Measurements from ENCODE around the gene RBP3.

RBP3 gene

DNA sequence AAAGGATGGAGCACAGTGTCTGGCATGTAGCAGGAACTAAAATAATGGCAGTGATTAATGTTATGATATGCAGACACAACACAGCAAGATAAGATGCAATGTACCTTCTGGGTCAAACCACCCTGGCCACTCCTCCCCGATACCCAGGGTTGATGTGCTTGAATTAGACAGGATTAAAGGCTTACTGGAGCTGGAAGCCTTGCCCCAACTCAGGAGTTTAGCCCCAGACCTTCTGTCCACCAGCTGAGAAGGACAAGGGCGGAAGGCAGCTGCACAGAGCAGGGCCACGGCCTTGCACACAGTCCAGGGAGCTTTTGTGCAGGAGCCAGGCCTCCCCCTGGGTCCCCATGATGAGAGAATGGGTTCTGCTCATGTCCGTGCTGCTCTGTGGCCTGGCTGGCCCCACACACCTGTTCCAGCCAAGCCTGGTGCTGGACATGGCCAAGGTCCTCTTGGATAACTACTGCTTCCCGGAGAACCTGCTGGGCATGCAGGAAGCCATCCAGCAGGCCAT, at the start of gene RBP3:
Gene RBP3 (plus strand): TSS at position 226 of the 514 bp plus-strand sequence. CDS start 122 bp downstream, at position 348.
- no peak for DNase-seq (ENCODE audit: low read depth in 2 of 2)

DNA sequence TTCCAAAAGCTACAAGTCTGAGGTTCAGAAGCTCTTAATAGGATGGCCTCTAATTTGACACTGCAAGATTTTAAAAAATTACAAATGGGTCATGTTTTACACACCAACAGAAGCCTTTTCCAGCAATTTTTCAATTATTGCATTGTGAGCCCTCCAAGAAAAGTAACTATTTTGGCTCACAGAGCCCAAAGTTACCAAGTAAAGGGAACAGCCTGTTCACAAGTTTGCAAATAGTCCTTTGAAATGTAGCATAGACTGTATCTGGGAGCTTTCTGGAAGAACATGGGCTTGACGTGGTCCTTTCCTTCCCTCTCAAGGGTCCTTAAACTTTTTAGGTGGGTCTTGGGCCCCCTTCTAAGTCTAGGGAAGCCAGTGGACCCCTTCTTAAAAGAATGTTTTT, 49.4 kb upstream of the RBP3 start:
- no peak for DNase-seq (ENCODE audit: low read depth in 2 of 2)

DNA sequence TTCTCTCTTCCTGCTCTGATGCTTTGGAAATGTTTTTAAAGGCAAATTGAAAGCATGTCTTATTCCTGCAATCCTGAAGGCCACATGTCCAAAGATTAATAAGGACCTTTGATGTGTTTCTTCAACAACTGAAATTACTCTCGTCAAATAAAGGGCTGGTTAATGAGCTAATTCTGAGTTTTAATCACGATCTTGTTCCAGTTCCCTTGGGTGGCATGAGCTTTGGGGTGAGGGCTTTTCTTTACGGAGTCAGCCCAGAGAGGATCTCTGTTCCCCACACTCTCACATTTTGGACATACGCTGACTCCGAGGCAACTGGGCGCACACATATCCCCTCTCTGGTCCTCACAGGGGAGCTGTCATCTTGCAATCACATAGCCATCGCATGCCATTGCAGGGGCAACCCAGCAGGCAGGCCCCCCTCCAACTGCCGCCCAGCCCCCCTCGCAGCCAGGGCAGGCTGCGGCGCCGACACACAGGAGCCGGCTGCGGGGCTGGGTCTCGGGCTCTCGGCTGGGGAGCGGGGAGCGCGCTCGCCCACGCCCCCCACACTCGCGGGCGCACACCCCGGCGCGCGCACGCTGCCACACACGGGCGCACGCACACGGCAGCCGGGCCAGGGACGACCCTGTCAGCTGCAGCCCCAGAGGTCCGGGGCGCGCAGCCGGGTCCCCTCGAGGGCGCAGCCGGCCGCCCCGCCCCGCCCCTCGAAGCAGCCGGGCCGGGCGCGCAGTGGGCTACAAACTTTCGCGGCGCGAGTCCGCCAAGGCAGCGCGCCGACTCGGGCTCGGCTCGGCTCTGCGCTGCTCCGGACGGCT, 48.3 kb upstream of the RBP3 start, which contains the start of gene GDF10:
Gene GDF10 (plus strand): TSS at position 587 of the 818 bp plus-strand sequence. CDS start 455 bp downstream, outside the sequence.
- no peak for DNase-seq (ENCODE audit: low read depth in 2 of 2)

DNA sequence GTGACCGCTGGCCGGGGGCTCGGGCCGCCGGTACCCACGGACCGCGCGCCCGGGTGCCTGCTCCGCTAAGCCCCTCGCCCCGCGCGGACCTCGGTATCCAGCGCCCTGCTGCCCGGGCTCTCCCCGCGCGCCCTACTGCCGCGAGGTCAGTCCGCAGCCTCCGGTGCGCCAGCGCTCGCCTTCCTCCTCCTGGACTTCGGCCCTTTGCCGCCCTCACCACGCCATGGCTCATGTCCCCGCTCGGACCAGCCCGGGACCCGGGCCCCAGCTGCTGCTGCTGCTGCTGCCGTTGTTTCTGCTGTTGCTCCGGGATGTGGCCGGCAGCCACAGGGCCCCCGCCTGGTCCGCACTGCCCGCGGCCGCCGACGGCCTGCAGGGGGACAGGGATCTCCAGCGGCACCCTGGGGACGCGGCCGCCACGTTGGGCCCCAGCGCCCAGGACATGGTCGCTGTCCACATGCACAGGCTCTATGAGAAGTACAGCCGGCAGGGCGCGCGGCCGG, 47.7 kb upstream of the RBP3 start:
- DNase-seq (ENCODE audit: low read depth in 2 of 2): no peak

DNA sequence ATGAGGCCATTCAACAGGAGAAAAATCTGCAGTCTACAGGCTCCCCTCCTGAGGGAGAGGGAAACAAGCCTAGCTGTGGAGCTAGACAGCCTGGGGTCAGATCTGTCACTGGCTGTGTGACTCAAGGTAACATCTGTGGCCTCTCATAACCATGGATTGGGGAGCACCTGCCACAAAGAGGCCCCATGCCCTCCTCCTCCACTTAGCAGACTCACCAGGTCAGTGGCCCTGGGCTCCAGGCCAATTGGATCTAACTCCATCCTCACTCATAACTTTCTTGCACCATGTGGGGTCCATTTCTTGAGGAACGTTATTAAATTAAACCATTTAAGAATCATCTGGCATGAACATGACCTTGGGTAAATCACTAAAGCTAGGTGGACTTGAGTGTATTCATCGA, 46.3 kb upstream of the RBP3 start:
- DNase-seq (ENCODE audit: low read depth in 2 of 2): no peak

DNA sequence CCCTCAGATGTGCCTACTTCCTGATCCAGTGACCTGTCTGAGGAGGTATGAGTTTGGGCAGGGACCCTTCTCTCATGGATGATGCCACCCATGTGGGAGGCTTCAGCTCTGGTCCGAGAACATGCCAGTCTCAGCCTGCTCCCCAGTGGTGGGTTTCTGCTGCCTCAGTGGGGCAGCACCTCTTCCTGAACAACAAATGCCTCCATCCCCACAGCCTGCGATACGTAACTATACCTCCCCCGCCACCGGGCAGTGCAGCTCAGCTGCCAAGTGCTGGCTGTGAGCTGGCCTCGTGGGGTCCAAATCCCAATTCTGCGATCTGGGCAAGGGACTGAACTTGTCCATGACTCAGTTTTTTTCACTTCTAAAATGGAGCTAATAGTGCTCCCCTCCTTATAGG, 45.1 kb upstream of the RBP3 start:
- no peak for DNase-seq (ENCODE audit: low read depth in 2 of 2)

DNA sequence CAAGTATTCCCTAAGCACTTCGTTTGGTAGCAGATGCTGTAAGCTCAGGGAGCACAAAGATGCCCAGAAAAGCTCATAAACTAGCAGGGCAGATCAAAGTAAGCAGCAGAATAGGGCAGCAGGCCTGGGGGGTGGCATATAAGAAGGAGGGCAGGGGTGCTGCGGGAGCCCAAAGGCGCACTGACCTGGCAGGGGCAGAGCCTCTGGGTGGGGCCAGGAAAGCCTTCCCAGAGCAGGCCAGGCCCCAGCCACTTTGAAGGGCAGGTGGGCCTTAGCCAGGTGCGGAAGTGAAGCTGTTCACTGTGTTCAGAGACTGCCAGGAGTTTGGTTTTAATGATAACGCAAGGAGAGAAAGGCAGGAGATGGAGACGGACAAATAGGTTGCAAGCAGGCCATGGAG, 44.3 kb upstream of the RBP3 start:
- no peak for DNase-seq (ENCODE audit: low read depth in 2 of 2)

DNA sequence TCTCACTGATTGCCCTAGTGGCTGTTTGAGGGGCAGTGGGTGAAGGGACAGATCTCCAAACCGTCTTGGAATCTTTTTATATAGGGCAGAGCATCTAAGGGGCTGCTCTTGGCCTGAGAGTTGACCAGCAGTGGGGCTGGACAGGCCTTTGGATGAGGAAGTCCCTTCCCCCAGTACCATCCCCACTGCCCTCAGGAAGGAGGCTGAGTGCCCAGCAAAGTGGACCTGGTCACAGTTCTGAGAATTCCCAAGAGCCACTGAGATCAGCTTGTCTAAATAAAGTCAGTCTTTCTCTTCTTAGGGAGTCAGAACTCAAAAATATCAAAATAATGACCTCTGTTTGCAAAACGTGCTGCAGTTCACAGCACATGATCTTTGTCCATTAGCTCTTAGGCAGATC, 42.6 kb upstream of the RBP3 start:
- no peak for DNase-seq (ENCODE audit: low read depth in 2 of 2)

DNA sequence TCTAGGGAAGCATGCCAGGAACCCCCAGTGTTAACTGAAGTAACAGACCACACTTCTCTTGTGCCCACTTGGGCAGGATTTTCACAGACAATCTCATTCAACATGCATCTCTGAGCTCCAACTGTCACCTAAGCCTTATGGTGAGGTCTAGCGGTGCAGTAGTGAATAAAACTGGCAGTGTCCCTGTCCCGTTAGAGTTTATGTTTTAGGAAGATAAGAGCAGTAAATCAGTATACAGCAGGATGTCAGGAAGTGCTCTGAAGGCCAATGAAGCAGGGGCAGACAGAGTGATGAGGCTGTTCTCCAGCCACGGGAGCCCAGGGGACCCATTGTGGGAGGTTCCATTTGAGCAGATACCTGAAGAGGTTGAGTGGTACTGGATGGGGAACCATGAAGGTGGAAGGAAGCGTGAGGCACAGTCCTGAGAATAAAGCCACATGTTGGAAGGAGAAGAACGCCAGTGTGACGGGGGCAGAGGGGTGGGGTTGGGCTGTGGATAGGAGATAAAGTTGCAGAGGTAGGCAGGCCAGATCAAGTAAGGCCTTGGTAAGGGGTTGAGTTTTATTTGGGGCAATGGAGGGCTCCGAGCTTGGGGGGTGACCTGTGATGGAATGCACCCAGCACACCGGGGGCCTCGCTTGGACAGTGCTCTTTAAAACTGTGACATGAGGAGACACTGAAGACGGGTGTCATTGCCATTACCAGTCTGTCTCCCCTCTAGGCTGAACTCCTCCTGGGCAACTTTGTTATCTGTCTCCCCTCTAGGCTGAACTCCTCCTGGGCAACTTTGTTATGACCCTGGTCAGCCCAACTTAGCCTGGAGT, 41.6 kb upstream of the RBP3 start:
- no peak for DNase-seq (ENCODE audit: low read depth in 2 of 2)

DNA sequence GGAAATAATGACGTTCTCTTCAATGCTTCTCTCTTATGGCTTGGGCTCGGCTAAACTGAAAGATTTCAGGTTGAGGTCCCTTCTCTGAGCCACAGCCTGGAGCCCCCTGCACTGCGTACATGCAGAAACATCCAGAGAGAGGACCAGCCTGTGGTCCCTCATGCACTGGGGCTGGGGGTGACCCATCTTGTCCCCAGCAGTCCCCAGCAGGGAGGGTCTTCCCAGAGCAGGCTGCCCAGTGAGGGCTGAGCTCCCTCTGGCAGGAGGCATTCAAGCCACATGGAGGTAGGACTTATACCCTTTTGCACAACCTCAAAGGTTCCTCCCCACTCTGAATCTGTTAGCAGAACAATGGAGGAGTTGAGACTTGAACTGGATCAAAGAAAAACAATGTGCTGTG, 40.8 kb upstream of the RBP3 start:
- DNase-seq (ENCODE audit: low read depth in 2 of 2): no peak

DNA sequence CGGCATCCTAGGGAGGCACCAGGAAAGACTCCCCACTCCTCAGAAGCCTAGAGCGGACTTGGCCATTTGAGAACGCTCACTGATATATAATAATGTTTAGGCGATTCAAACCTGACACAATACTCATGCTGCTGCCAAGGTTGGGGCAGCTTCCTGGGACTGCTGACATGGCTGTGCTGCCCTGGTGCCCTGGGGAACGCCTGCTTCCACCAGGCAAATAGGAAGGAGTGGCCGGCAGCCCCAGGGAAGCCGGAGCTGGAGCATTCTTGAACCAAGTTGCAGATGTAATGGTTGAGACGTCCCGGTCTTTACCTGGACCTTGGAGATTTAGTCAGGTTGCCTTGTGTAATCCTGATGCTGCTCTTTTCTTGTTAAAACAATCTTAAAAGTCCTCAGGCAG, 39.4 kb upstream of the RBP3 start:
- no peak for DNase-seq (ENCODE audit: low read depth in 2 of 2)

DNA sequence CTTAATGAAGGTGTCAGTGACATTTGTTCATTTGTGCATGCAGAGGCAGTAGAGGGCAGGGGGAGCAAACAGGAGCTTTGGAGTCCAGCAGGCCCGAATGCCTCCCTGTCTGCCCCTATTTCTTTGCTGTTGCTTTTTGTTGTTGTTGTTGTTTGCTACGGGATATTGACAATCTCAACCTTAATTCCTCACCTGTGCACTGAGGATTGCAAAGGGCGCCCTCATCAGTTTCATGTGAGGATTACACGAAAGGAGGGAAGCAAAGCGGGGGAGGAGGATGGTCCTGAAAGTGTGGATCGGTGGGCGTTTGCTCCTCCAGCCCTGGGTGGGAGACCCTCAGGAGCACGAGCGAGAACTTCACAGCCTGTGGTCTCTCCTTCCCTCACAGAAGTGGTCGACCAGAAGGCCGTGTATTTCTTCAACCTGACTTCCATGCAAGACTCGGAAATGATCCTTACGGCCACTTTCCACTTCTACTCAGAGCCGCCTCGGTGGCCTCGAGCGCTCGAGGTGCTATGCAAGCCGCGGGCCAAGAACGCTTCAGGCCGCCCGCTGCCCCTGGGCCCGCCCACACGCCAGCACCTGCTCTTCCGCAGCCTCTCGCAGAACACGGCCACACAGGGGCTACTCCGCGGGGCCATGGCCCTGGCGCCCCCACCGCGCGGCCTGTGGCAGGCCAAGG, 38.6 kb upstream of the RBP3 start:
- no peak for DNase-seq (ENCODE audit: low read depth in 2 of 2)

DNA sequence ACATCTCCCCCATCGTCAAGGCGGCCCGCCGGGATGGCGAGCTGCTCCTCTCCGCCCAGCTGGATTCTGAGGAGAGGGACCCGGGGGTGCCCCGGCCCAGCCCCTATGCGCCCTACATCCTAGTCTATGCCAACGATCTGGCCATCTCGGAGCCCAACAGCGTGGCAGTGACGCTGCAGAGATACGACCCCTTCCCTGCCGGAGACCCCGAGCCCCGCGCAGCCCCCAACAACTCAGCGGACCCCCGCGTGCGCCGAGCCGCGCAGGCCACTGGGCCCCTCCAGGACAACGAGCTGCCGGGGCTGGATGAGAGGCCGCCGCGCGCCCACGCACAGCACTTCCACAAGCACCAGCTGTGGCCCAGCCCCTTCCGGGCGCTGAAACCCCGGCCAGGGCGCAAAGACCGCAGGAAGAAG, 38.1 kb upstream of the RBP3 start:
- DNase-seq (ENCODE audit: low read depth in 2 of 2): no peak

DNA sequence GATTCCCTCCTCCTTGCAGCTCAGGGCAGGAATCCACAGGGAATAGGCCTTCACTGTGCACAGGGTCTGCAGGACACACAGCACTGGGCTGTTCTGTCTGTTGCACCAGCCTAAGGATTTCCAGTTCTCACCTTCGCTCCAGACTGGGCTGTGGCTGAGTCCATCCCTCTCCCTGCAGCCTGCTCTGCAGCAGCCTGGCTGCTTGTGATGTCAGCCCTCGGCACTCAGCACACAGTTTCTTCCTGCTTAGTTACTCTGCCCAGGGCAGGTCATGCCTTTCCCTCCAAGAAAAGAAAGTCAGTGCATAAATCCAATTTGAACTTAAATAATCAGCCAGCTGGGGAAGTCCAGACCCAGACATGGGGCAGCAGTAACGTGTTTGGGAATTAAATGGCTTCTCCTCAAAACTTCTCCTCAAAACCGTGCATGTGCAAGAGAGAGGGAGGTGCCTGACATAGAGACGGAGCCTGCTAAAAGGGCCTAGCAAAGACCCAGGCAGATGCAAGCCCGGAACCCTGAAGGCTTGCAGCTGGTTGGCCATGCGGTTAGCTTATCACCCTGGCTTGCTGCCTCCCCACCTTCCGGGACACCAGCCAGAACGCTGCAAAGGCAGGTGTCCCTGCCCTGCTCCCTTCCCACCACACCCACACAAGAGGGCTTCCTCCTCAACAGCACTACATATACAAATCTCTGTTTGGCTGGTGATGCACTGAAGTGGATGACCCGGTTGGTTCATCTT, 36.8 kb upstream of the RBP3 start:
- DNase-seq (ENCODE audit: low read depth in 2 of 2): no peak

DNA sequence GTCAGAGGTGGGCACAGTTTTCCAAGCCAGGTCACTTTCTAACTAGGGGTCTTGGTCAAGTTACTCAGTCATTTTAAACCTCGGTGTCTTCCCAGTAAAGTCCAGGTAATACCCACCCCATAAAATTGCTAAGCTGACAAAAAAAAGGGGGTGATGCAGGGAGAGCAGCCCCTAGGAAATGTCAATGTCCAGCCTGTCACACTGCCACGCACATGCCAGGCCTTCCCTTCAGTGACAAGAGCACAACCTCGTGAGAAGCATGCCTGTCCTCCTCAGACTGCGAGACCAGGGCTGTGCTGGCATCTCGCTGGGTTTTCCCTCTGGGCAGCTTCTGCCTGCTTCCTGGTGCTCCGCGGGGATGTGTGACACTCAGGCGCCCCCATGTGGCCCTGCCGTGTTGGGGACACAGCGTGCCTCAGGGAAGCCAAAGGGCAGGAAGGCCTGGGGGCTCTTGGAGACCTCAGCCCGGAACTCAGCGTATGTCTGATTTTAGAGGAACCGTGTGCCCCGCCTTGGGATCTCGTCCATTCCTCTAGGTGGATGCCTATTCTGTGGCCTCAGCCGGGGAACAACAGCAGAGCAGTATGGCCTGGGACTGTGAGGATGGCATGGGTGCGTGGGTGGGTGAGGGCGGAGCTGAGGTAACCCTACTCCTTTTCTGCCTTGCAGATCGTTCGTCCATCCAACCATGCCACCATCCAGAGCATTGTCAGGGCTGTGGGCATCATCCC, 36.1 kb upstream of the RBP3 start:
- DNase-seq (ENCODE audit: low read depth in 2 of 2): peak; percentile 3 to 4

DNA sequence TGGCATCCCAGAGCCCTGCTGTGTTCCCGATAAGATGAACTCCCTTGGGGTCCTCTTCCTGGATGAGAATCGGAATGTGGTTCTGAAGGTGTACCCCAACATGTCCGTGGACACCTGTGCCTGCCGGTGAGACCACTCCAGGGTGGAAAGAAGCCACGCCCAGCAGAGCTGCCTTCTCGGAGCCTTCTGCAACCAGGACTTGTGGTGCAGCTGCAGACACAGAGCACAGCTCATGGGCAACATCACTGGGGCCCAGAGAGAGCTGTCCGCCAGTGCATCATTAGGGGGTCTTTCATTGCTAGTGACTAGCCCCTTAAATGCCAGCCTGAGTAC, 35.5 kb upstream of the RBP3 start:
- no peak for DNase-seq (ENCODE audit: low read depth in 2 of 2)

DNA sequence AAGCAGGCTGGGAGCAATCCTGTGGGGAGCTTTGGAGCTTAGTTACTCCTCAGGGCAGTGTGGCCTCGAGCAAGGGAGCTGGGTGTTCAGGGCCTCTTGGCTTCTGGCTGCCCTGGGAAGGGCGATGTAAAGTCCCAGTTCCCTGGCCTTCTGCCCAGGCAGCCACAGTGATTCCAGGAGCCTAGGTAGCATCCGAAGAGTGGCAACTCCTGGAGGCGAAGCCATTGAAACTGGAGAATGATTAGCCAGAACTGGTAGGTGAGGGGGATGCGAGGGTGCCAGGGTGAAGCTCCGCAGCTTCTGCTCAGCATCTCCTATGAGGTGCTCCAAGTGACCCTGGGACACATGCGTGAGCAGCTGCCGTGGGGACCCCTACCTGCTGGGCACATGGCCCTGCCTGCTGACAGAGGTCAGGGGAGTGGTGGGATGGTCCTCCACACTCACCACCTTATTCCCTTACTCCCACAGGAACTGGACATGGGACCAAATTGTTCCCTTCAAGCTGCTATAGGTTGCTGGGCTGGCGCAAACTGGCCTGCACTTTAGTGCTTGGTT, 33.7 kb upstream of the RBP3 start:
- no peak for DNase-seq (ENCODE audit: low read depth in 2 of 2)

DNA sequence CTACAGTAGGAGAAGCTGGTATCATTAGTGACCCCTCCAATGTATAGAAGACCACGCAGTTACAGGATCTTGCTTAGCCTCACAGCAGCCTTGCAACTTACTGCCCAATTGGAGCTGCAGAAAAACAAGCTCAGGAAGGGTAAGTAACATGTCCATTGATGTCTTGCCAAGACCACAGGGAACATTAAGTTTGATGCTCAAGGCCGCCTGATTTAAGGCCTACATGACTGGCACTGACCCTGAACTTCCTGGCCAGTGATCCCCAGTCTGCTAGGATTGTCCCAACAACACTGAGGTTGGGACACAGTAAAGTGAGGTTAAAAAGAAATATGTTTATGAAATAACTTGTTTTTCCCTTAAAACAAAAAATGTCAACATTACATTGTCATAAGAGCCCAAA, 32.7 kb upstream of the RBP3 start:
- no peak for DNase-seq (ENCODE audit: low read depth in 2 of 2)

DNA sequence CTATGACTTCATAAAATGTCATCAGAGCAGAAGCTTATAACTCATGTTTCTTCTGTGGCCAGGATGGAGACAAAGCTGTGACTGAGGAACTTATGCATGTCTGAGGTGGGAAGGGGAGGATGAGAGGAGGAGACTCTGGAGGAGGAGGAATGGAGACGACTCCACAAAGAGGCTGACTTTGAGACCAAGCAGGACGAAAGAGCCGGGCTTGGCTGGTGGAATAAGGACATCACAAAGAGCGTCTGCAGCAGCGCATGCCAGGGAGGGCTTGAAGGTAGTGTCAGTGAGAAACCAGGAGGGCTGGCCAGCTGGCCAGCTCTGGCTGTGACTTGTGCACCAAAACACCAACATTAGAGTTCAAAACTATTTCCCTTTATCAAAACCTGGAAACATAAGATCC, 32.0 kb upstream of the RBP3 start:
- DNase-seq (ENCODE audit: low read depth in 2 of 2): no peak

DNA sequence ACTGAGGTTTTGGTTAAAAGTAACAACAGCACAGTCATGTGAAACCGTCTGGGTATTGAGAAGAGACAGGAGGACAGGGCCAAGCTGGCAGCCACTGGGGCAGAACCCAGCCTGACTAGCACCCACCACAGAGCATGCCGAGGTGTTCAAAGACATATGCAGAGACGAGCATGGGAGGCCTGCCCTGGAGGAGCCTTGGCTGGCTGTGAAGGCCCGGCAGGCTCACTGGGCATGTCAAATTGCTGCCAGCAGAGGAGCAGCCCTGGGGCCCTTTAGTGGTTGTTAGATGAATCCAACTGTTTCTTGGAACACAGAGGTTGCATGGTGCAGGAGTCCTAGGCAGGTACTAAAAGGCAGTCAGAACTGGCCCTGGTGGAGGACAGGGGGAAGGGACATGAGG, 30.9 kb upstream of the RBP3 start:
- DNase-seq (ENCODE audit: low read depth in 2 of 2): no peak

Measured in fibroblast of skin of left biceps (primary cell).